Measurements from ENCODE around the gene USPL1. TPM values are rescaled to one million over a fixed set of nuclear protein-coding genes. Genes with fewer than 3 reads are reported as not detected.
A peak's percentile ranks its signal among the peaks of the same experiment; 100 is the strongest.

Gene USPL1
- total and polyA plus RNA-seq, 2 of the 13 experiments (the other 11 are each of a cell fraction or from before 2014, with no cell fraction given): 13.7 to 15.9 TPM

DNA sequence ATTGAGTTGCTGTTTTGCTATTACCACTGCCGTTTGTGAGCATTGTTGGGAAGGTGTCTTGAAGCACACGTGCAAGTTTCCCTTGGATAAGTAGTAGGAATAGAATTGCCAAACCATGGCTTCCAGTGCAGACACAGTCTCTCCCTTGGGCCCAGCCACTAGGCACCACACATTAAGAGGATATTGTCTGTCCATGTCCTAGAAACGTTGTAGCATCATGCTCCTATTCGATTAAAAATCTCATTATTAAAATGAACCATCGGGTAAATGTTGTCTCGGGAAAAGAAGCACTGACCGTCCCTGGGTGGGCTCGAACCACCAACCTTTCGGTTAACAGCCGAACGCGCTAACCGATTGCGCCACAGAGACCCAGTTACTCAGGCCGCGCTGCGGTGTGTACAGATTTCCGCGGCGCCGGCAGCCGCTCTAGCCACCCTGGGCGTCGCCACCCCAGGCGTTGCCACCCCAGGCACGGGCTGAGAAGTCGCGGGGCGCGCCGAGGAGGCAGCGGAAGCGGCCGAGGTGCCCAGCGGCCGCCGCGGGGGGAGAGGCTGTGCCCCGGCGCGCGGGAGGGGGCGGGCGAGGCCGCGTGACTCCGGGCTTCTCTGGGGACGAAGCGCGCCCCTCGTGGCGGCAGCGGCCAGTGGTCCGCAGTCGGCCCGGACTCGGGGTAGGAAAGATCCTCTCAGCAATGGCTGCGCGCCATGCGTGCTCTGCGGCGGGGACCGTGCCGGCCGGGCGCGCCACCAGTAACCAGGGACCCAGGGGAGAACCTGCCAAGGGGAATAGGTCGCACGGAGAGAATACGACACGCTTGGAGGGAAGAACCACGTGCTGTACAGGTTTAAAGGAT is 56.2 kb downstream of the USPL1 start (continued):
- TF ChIP-seq, protein P1, sequence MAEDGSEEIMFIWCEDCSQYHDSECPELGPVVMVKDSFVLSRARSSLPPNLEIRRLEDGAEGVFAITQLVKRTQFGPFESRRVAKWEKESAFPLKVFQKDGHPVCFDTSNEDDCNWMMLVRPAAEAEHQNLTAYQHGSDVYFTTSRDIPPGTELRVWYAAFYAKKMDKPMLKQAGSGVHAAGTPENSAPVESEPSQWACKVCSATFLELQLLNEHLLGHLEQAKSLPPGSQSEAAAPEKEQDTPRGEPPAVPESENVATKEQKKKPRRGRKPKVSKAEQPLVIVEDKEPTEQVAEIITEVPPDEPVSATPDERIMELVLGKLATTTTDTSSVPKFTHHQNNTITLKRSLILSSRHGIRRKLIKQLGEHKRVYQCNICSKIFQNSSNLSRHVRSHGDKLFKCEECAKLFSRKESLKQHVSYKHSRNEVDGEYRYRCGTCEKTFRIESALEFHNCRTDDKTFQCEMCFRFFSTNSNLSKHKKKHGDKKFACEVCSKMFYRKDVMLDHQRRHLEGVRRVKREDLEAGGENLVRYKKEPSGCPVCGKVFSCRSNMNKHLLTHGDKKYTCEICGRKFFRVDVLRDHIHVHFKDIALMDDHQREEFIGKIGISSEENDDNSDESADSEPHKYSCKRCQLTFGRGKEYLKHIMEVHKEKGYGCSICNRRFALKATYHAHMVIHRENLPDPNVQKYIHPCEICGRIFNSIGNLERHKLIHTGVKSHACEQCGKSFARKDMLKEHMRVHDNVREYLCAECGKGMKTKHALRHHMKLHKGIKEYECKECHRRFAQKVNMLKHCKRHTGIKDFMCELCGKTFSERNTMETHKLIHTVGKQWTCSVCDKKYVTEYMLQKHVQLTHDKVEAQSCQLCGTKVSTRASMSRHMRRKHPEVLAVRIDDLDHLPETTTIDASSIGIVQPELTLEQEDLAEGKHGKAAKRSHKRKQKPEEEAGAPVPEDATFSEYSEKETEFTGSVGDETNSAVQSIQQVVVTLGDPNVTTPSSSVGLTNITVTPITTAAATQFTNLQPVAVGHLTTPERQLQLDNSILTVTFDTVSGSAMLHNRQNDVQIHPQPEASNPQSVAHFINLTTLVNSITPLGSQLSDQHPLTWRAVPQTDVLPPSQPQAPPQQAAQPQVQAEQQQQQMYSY (CRISPR knock-in tag; IDR thresholded peaks at IDR 0.05): no peak
- TF ChIP-seq ZNF768 (CRISPR knock-in tag; IDR thresholded peaks at IDR 0.05) (peak; percentile 68; the same call in 1 of the 2 replicates), ETV6 (CRISPR knock-in tag; conservative IDR thresholded peaks at IDR 0.05) (no peak), ATF7 (IDR thresholded peaks at IDR 0.05) (no peak), ATF7 (CRISPR knock-in tag; IDR thresholded peaks at IDR 0.05) (0 out of 2 replicates have a peak, but pooled peaks have one; percentile 42), ZFP37 (CRISPR knock-in tag; IDR thresholded peaks at IDR 0.05; ENCODE audit: borderline replicate concordance) (no peak), TARDBP (CRISPR knock-in tag; IDR thresholded peaks at IDR 0.05) (no peak; the same call in 1 of the 2 replicates), RAD51 (IDR thresholded peaks at IDR 0.05; ENCODE audit: borderline replicate concordance) (no peak), ZKSCAN1 (IDR thresholded peaks at IDR 0.05; ENCODE audit: low read length) (peak; percentile 23; the same call in 1 of the 2 replicates), TEAD2 (CRISPR knock-in tag; IDR thresholded peaks at IDR 0.05) (no peak), FOXC1 (CRISPR knock-in tag; IDR thresholded peaks at IDR 0.05; ENCODE audit: borderline replicate concordance) (peak; percentile 84; the same call in 1 of the 2 replicates), SRF (IDR thresholded peaks at IDR 0.05; ENCODE audit: low read depth, low read length) (no peak), ZNF75D (CRISPR knock-in tag; IDR thresholded peaks at IDR 0.05; ENCODE audit: borderline replicate concordance) (no peak), CCAR2 (optimal IDR thresholded peaks at IDR 0.05; ENCODE audit: low read depth, low read length) (no peak), ZSCAN21 (CRISPR knock-in tag; IDR thresholded peaks at IDR 0.05; ENCODE audit: borderline replicate concordance) (peak; percentile 81; the same call in 1 of the 2 replicates), ZNF746 (CRISPR knock-in tag; IDR thresholded peaks at IDR 0.05) (0 out of 2 replicates have a peak, but pooled peaks have one; percentile 33), ZNF747 (CRISPR knock-in tag; IDR thresholded peaks at IDR 0.05; ENCODE audit: borderline replicate concordance) (peak; percentile 79; the same call in 1 of the 2 replicates), ZNF614 (CRISPR knock-in tag; IDR thresholded peaks at IDR 0.05; ENCODE audit: borderline replicate concordance) (no peak), U2AF1 (optimal IDR thresholded peaks at IDR 0.05; ENCODE audit: low read depth, low read length) (no peak), ARID2 (CRISPR knock-in tag; IDR thresholded peaks at IDR 0.05; ENCODE audit: borderline replicate concordance) (no peak), POLR2G (IDR thresholded peaks at IDR 0.05; ENCODE audit: low read depth, low read length) (peak; percentile 71), KAT7 (CRISPR knock-in tag; IDR thresholded peaks at IDR 0.05; ENCODE audit: borderline replicate concordance) (0 out of 2 replicates have a peak, but pooled peaks have one; percentile 24)
- TF ChIP-seq, protein P2, sequence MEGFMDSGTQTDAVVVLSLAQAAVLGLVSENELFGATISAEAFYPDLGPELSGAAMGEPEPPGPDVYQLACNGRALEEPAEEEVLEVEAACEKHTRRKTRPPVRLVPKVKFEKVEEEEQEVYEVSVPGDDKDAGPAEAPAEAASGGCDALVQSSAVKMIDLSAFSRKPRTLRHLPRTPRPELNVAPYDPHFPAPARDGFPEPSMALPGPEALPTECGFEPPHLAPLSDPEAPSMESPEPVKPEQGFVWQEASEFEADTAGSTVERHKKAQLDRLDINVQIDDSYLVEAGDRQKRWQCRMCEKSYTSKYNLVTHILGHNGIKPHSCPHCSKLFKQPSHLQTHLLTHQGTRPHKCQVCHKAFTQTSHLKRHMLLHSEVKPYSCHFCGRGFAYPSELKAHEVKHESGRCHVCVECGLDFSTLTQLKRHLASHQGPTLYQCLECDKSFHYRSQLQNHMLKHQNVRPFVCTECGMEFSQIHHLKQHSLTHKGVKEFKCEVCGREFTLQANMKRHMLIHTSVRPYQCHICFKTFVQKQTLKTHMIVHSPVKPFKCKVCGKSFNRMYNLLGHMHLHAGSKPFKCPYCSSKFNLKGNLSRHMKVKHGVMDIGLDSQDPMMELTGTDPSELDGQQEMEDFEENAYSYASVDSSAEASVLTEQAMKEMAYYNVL (CRISPR knock-in tag; IDR thresholded peaks at IDR 0.05; ENCODE audit: borderline replicate concordance): 0 out of 2 replicates have a peak, but pooled peaks have one; percentile 65
- TF ChIP-seq, protein P3, sequence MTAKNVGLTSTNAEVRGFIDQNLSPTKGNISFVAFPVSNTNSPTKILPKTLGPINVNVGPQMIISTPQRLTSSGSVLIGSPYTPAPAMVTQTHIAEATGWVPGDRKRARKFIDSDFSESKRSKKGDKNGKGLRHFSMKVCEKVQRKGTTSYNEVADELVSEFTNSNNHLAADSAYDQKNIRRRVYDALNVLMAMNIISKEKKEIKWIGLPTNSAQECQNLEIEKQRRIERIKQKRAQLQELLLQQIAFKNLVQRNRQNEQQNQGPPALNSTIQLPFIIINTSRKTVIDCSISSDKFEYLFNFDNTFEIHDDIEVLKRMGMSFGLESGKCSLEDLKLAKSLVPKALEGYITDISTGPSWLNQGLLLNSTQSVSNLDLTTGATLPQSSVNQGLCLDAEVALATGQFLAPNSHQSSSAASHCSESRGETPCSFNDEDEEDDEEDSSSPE (CRISPR knock-in tag; IDR thresholded peaks at IDR 0.05): no peak
